Loucy (cell line): ENCODE data around the gene ALDH7A1.

ENCODE experiments used
- CTCF ChIP-seq: fragments of 200-600 bp; sonication (generic); conservative IDR thresholded peaks from 2 replicates; pipeline ENCODE4 v1.5.1; 2014; ENCODE audit warnings: mild to moderate bottlenecking, antibody characterized with exemption, low read length
- EZH2phosphoT487 ChIP-seq: fragments of 200-600 bp; IDR thresholded peaks from 2 replicates; pipeline ENCODE4 v1.6.1; 2018; ENCODE audit warnings: antibody characterized with exemption, mild to moderate bottlenecking, moderate library complexity, borderline replicate concordance

- TF ChIP-seq CTCF (no peak), EZH2phosphoT487 (no peak)
These were observed 75.1 kb downstream of the ALDH7A1 start for GRCh38 chr5:126519637-126520592.
